WTC11 (cell line): ENCODE data around the gene MIPOL1. TPM values are rescaled to one million over a fixed set of nuclear protein-coding genes. Genes with fewer than 3 reads are reported as not detected.

Experiments
- ATAC-seq: fragments of 200-7000 bp; cut with Tn5 transposase; 2 replicates; pipeline ENCODE4 v1.10.0; 2021; ENCODE audit warnings: mild to moderate bottlenecking, moderate library complexity
- CTCF ChIA-PET: fragments of 300-600 bp; sonication (Branson Sonifier 250); formaldehyde crosslinking; loops from one replicate; lab custom pipeline; 2021; ENCODE audit warnings: antibody characterized with exemption; lab: Charles Lee
- POLR2A ChIA-PET: fragments of 350-600 bp; sonication (Branson Sonifier 250); formaldehyde crosslinking; loops from one replicate; lab custom pipeline; 2021; ENCODE audit warnings: antibody characterized with exemption; lab: Charles Lee
- DNase-seq: peaks from one replicate; pipeline ENCODE4 v3.0.0; 2021; ENCODE audit warnings: low spot score
- H3K27ac Mint-ChIP-seq: 2 replicates; pipeline ENCODE4 v1.8.0; 2021; ENCODE audit warnings: mixed read lengths
- H3K27me3 Mint-ChIP-seq: 2 replicates; pipeline ENCODE4 v1.8.0; 2021; ENCODE audit warnings: low read depth, mild to moderate bottlenecking, moderate library complexity, mixed read lengths
- H3K36me3 Mint-ChIP-seq: 2 replicates; pipeline ENCODE4 v1.8.0; 2021; ENCODE audit warnings: mixed read lengths
- H3K4me1 Mint-ChIP-seq: 2 replicates; pipeline ENCODE4 v1.8.0; 2022; ENCODE audit warnings: mixed read lengths
- H3K4me3 Mint-ChIP-seq: 2 replicates; pipeline ENCODE4 v1.8.0; 2021; ENCODE audit warnings: mild to moderate bottlenecking, moderate library complexity, mixed read lengths
- H3K9me3 Mint-ChIP-seq: 2 replicates; pipeline ENCODE4 v1.8.0; 2021; ENCODE audit warnings: mixed read lengths
- ATF2 ChIP-seq: sonication (generic); formaldehyde crosslinking; IDR thresholded peaks from 2 replicates; pipeline ENCODE4 v1.8.1; 2022; ENCODE audit warnings: low read depth, missing genetic modification reagents, borderline replicate concordance
- E2F1 ChIP-seq: sonication (generic); formaldehyde crosslinking; IDR thresholded peaks from 2 replicates; pipeline ENCODE4 v1.8.0; 2022; ENCODE audit warnings: mild to moderate bottlenecking, missing genetic modification reagents
- E2F4 ChIP-seq: sonication (generic); formaldehyde crosslinking; IDR thresholded peaks from 2 replicates; pipeline ENCODE4 v1.8.1; 2022; ENCODE audit warnings: low read depth, mild to moderate bottlenecking, moderate library complexity, missing genetic modification reagents, borderline replicate concordance
- EMX1 ChIP-seq: fragments of 250-450 bp; sonication (Bioruptor Pico); IDR thresholded peaks from 2 replicates; pipeline ENCODE4 v1.8.0; 2021; ENCODE audit warnings: mild to moderate bottlenecking
- ETV6 ChIP-seq: sonication (generic); formaldehyde crosslinking; IDR thresholded peaks from 2 replicates; pipeline ENCODE4 v1.8.1; 2022; ENCODE audit warnings: mild to moderate bottlenecking, missing genetic modification reagents
- GTF2I ChIP-seq: fragments of 250-450 bp; sonication (Bioruptor Pico); conservative IDR thresholded peaks from 2 replicates; pipeline ENCODE4 v1.4.0; 2021; ENCODE audit warnings: mild to moderate bottlenecking
- HMGA2 ChIP-seq: fragments of 250-450 bp; sonication (Bioruptor Pico); IDR thresholded peaks from 2 replicates; pipeline ENCODE4 v1.4.0; 2021; ENCODE audit warnings: mild to moderate bottlenecking, moderate library complexity
- JAZF1 ChIP-seq: fragments of 250-450 bp; sonication (Bioruptor Pico); IDR thresholded peaks from 2 replicates; pipeline ENCODE4 v1.9.0; 2021; ENCODE audit warnings: moderate library complexity, mild to moderate bottlenecking, inconsistent platforms
- OVOL2 ChIP-seq: fragments of 250-450 bp; sonication (Bioruptor Pico); IDR thresholded peaks from 2 replicates; pipeline ENCODE4 v1.9.0; 2021; ENCODE audit warnings: mild to moderate bottlenecking, borderline replicate concordance
- RELA ChIP-seq: sonication (generic); formaldehyde crosslinking; IDR thresholded peaks from 2 replicates; pipeline ENCODE4 v1.8.1; 2022; ENCODE audit warnings: missing genetic modification reagents, mild to moderate bottlenecking, borderline replicate concordance
- SP1 ChIP-seq: sonication (generic); formaldehyde crosslinking; conservative IDR thresholded peaks from 2 replicates; pipeline ENCODE4 v1.8.1; 2022; ENCODE audit warnings: missing genetic modification reagents
- STAT6 ChIP-seq: sonication (generic); formaldehyde crosslinking; conservative IDR thresholded peaks from 2 replicates; pipeline ENCODE4 v1.8.1; 2023; ENCODE audit warnings: mild to moderate bottlenecking, low read depth, missing genetic modification reagents, moderate library complexity
- TP53 ChIP-seq: sonication (generic); formaldehyde crosslinking; IDR thresholded peaks from 2 replicates; pipeline ENCODE4 v1.8.1; 2023; ENCODE audit warnings: mild to moderate bottlenecking, missing genetic modification reagents
- ZNF396 ChIP-seq: fragments of 250-450 bp; sonication (Bioruptor Pico); IDR thresholded peaks from 2 replicates; pipeline ENCODE4 v1.8.0; 2021; ENCODE audit warnings: mild to moderate bottlenecking, moderate library complexity, borderline replicate concordance
- total RNA-seq: library from RNA; stranded (reverse); gene quantifications from 3 replicates; pipeline ENCODE4 v1.2.3, GENCODE V29; 2021
- TF ChIP-seq, protein P1 (sequence below): fragments of 250-450 bp; sonication (Bioruptor Pico); IDR thresholded peaks from 2 replicates; pipeline ENCODE4 v1.9.0; 2021; ENCODE audit warnings: mild to moderate bottlenecking
- TF ChIP-seq, protein P2 (sequence below): sonication (generic); formaldehyde crosslinking; IDR thresholded peaks from 2 replicates; pipeline ENCODE4 v1.8.1; 2022; ENCODE audit warnings: missing genetic modification reagents, borderline replicate concordance
- TF ChIP-seq, protein P3 (sequence below): sonication (generic); formaldehyde crosslinking; IDR thresholded peaks from 2 replicates; pipeline ENCODE4 v1.8.1; 2023; ENCODE audit warnings: mild to moderate bottlenecking, missing genetic modification reagents

MIPOL1 gene
- total RNA-seq, 1 experiment from 2014 or later, result 13.1 TPM

DNA sequence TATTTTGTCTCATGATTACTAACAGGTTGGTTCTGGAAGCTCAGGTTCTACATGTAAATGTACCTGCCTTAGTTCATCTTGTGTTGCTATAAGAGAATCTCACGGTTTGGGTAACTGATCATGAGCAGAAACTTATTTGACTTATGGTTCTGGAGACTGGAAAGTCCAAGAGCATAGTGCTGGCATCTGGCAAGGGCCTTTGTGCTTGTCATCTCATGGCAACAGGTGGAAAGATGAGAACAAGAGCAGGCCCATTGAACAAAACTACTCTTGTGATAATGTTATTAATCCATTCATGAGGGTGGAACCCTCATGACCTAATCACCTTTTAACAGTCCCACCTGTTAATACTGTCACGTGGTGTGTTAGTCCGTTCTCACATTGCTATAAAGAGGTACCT lies 23.3 kb downstream of the MIPOL1 start:
- Mint-ChIP-seq H3K9me3 (peaks cover 48% of the 10 kb centered on the region), H3K36me3 (peaks cover 40% of the 10 kb centered on the region), H3K4me1 (no peaks in the 10 kb centered on the region), H3K4me3 (no peak overlapping the region), H3K27me3 (peaks cover 6% of the 10 kb centered on the region), H3K27ac (no peak overlapping the region)
- ChIA-PET POLR2A (no interaction called here), CTCF (interaction anchor here (1.3 kb wide), 1 partner anchor 9 kb away, joined by 5 read pairs; no protein-coding TSS in a partner anchor)
- ATAC-seq (no peak), DNase-seq (no peak)
- no peak for TF ChIP-seq ETV6 (CRISPR knock-in tag)
- no peak for TF ChIP-seq E2F1 (CRISPR knock-in tag)
- no peak for TF ChIP-seq GTF2I (CRISPR knock-in tag)
- TF ChIP-seq, protein P1, sequence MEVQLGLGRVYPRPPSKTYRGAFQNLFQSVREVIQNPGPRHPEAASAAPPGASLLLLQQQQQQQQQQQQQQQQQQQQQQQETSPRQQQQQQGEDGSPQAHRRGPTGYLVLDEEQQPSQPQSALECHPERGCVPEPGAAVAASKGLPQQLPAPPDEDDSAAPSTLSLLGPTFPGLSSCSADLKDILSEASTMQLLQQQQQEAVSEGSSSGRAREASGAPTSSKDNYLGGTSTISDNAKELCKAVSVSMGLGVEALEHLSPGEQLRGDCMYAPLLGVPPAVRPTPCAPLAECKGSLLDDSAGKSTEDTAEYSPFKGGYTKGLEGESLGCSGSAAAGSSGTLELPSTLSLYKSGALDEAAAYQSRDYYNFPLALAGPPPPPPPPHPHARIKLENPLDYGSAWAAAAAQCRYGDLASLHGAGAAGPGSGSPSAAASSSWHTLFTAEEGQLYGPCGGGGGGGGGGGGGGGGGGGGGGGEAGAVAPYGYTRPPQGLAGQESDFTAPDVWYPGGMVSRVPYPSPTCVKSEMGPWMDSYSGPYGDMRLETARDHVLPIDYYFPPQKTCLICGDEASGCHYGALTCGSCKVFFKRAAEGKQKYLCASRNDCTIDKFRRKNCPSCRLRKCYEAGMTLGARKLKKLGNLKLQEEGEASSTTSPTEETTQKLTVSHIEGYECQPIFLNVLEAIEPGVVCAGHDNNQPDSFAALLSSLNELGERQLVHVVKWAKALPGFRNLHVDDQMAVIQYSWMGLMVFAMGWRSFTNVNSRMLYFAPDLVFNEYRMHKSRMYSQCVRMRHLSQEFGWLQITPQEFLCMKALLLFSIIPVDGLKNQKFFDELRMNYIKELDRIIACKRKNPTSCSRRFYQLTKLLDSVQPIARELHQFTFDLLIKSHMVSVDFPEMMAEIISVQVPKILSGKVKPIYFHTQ (CRISPR knock-in tag), result no peak
- TF ChIP-seq EMX1 (CRISPR knock-in tag), result no peak
- TF ChIP-seq OVOL2, result no peak
- TF ChIP-seq, protein P2, sequence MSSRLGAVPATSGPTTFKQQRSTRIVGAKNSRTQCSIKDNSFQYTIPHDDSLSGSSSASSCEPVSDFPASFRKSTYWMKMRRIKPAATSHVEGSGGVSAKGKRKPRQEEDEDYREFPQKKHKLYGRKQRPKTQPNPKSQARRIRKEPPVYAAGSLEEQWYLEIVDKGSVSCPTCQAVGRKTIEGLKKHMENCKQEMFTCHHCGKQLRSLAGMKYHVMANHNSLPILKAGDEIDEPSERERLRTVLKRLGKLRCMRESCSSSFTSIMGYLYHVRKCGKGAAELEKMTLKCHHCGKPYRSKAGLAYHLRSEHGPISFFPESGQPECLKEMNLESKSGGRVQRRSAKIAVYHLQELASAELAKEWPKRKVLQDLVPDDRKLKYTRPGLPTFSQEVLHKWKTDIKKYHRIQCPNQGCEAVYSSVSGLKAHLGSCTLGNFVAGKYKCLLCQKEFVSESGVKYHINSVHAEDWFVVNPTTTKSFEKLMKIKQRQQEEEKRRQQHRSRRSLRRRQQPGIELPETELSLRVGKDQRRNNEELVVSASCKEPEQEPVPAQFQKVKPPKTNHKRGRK (CRISPR knock-in tag), result no peak
- no peak for TF ChIP-seq SP1 (CRISPR knock-in tag)

- H3K27me3 Mint-ChIP-seq, result peaks cover 10% of the 10 kb centered on the region
- H3K27ac Mint-ChIP-seq, result no peak overlapping the region
- peaks cover 53% of the 10 kb centered on the region for H3K9me3 Mint-ChIP-seq
- ATAC-seq, result no peak
- POLR2A ChIA-PET, result no interaction called here
- H3K36me3 Mint-ChIP-seq, result peaks cover 45% of the 10 kb centered on the region
- no peaks in the 10 kb centered on the region for H3K4me1 Mint-ChIP-seq
- DNase-seq, result no peak
- CTCF ChIA-PET, result no interaction called here
- no peak overlapping the region for H3K4me3 Mint-ChIP-seq
- TF ChIP-seq TP53 (CRISPR knock-in tag) (no peak), E2F1 (CRISPR knock-in tag) (no peak), JAZF1 (CRISPR knock-in tag) (no peak), HMGA2 (CRISPR knock-in tag) (no peak), RELA (CRISPR knock-in tag) (no peak), E2F4 (CRISPR knock-in tag) (no peak), ZNF396 (CRISPR knock-in tag) (no peak), STAT6 (CRISPR knock-in tag) (no peak), ATF2 (CRISPR knock-in tag) (no peak)
- TF ChIP-seq, protein P3, sequence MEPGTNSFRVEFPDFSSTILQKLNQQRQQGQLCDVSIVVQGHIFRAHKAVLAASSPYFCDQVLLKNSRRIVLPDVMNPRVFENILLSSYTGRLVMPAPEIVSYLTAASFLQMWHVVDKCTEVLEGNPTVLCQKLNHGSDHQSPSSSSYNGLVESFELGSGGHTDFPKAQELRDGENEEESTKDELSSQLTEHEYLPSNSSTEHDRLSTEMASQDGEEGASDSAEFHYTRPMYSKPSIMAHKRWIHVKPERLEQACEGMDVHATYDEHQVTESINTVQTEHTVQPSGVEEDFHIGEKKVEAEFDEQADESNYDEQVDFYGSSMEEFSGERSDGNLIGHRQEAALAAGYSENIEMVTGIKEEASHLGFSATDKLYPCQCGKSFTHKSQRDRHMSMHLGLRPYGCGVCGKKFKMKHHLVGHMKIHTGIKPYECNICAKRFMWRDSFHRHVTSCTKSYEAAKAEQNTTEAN (CRISPR knock-in tag), result no peak
- TF ChIP-seq, protein P2 (CRISPR knock-in tag), result no peak
Observed at GRCh38 chr14:37223947-37224474, 26.3 kb downstream of the MIPOL1 start.
